ENCODE results near the gene CCDC187. TPM values are rescaled to one million over a fixed set of nuclear protein-coding genes. Genes with fewer than 3 reads are reported as not detected.
"Not testable (repeated sequence)": the region's sequence is repeated elsewhere in the genome, so short reads cannot be mapped to it uniquely, and the experiment has no call there.

The CCDC187 gene
- total RNA-seq: not detected

DNA sequence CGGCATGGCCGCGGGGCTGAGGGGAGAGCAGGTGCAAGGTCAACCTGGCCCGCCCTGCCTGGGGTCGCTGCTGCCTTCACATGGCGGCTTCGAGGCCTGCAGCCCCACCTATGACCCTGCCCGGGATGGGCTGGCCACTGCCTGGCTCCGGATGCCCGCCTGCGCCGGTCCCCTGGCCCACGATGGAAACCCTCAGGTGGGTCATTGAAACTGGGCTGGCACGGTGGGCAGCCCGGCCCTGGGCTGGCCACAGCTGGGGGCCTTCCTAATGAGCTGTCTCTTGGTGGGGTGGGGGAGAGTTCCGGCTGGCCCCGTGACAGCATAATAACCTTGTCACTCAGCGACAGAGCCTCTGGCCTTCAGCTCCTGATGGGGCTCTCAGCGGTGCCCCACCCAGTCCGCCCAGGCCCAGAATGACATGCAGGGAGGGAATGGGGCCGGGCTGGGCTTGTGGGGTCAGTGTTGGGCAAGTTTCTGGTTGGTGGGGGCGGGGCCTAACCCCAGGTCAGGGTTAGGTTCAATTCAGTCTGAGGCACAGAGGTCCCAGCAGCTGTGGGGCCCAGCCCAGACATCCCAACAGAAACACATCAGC is at the start of gene CCDC187:
CCDC187 (minus strand) TSS at position 270 of the 592 bp plus-strand sequence; CDS start at position 6, 264 bp downstream.
- H3K4me3 Mint-ChIP-seq: no peak within 1 kb of the TSS
- no peaks in the 10 kb centered on the region for H3K36me3 Mint-ChIP-seq (ENCODE audit: insufficient read depth in 2 of 2)
- no peak within 1 kb of the TSS for H3K27ac Mint-ChIP-seq
- no peak for DNase-seq
- ATAC-seq (replicated peaks in 1 of 2): no peak
- H3K9me3 Mint-ChIP-seq: no peaks in the 10 kb centered on the region
- H3K4me1 Mint-ChIP-seq (ENCODE audit: low read depth): no peaks in the 10 kb centered on the region
- no peaks in the 10 kb centered on the region for H3K27me3 Mint-ChIP-seq (ENCODE audit: low read depth)

GRCh38 chr9:136353088-136353487 is 49.2 kb upstream of the CCDC187 start:
- no peaks in the 10 kb centered on the region for H3K27me3 Mint-ChIP-seq (ENCODE audit: low read depth)
- H3K36me3 Mint-ChIP-seq (ENCODE audit: insufficient read depth in 2 of 2): no peaks in the 10 kb centered on the region

GRCh38 chr9:136352682-136353081 is 48.8 kb upstream of the CCDC187 start:
- H3K27ac Mint-ChIP-seq: no peak overlapping the region
- H3K4me3 Mint-ChIP-seq: no peak overlapping the region
- ATAC-seq (replicated peaks in 1 of 2): no peak

More at GRCh38 chr9:136353088-136353487, 49.2 kb upstream of the CCDC187 start:
- no peak overlapping the region for H3K27ac Mint-ChIP-seq
- no peak for ATAC-seq (replicated peaks in 1 of 2)
- DNase-seq: no peak
- H3K4me1 Mint-ChIP-seq (ENCODE audit: low read depth): no peaks in the 10 kb centered on the region
- H3K4me3 Mint-ChIP-seq: no peak overlapping the region
- no peaks in the 10 kb centered on the region for H3K9me3 Mint-ChIP-seq

DNA sequence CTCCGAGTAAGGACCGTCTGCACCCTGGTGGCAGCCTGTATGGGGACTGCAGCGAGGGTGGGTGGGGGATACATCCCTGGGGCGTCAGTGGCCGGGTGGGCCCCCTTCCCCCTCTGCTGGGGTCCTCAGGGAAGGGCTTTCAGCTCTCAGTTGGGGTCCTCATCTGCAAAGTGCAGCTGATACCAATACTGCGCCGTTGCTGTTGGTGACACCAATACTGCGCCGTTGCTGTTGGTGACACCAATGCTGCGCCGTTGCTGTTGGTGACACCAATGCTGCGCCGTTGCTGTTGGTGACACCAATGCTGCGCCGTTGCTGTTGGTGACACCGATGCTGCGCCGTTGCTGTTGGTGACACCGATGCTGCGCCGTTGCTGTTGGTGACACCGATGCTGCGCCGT is 48.0 kb upstream of the CCDC187 start:
- H3K27me3 Mint-ChIP-seq (ENCODE audit: low read depth); H3K27ac Mint-ChIP-seq; H3K4me1 Mint-ChIP-seq (ENCODE audit: low read depth); H3K4me3 Mint-ChIP-seq; H3K9me3 Mint-ChIP-seq; DNase-seq; H3K36me3 Mint-ChIP-seq (ENCODE audit: insufficient read depth in 2 of 2); ATAC-seq (replicated peaks in 1 of 2): not testable (repeated sequence)

More at GRCh38 chr9:136352682-136353081, 48.8 kb upstream of the CCDC187 start:
- Mint-ChIP-seq H3K4me1 (ENCODE audit: low read depth) (no peaks in the 10 kb centered on the region), H3K9me3 (no peaks in the 10 kb centered on the region), H3K36me3 (ENCODE audit: insufficient read depth in 2 of 2) (no peaks in the 10 kb centered on the region), H3K27me3 (ENCODE audit: low read depth) (no peaks in the 10 kb centered on the region)
- DNase-seq: no peak

DNA sequence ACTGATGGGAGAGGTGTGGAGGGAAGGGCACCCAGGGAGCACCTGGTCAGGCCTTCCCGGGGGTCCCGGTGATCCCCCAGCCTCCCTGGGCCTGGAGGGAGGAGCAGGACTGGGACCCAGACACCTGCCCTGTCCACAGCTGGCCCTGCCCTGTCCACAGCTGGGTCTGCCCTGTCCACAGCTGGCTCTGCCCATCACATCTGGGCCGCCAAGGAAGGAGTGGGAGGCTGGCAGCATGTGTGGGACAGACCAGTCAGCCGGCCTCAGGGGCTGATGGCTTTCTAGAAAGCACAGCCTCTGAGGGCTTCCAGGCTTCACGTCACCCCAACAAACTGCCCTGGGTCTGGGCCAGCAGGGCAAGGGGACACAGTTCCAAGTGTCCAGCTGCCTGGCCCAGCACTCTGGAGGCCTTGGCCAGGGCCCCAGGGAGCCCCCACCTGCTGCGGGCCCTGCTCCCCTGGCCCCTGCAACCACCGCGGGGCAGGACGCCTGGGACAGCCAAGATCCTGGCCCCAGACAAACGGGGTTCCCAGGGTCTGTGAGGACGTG is 47.4 kb upstream of the CCDC187 start:
- Mint-ChIP-seq H3K4me3 (no peak overlapping the region), H3K27ac (no peak overlapping the region), H3K36me3 (ENCODE audit: insufficient read depth in 2 of 2) (no peaks in the 10 kb centered on the region), H3K27me3 (ENCODE audit: low read depth) (no peaks in the 10 kb centered on the region), H3K9me3 (no peaks in the 10 kb centered on the region), H3K4me1 (ENCODE audit: low read depth) (no peaks in the 10 kb centered on the region)
- no peak for DNase-seq
- ATAC-seq (replicated peaks in 1 of 2): no peak

GRCh38 chr9:136349546-136349945 is 45.7 kb upstream of the CCDC187 start:
- Mint-ChIP-seq H3K4me3 (no peak overlapping the region), H3K27ac (no peak overlapping the region), H3K9me3 (no peaks in the 10 kb centered on the region), H3K27me3 (ENCODE audit: low read depth) (no peaks in the 10 kb centered on the region), H3K36me3 (ENCODE audit: insufficient read depth in 2 of 2) (no peaks in the 10 kb centered on the region), H3K4me1 (ENCODE audit: low read depth) (no peaks in the 10 kb centered on the region)
- ATAC-seq (replicated peaks in 1 of 2) (no peak), DNase-seq (no peak)

DNA sequence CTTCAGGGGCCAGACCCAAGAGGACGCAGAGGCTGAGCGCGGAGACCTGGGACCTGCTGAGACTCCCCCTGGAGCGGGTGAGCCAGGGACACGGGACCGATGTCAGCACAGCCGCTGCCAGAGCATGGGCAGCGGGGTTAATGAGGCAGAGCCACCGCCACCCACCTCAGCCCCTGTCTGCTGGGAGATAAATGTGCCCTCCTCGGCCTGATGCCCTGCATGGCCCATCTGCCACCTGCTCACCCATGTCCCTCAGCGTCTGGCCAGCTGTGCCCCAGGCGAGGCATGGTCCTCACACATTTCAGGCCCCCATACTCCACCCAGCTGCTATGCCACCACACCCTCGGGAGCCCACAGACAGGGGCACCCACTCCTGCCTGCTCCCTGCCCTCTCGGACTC is 44.8 kb upstream of the CCDC187 start:
- no peak for DNase-seq
- Mint-ChIP-seq H3K4me3 (no peak overlapping the region), H3K9me3 (no peaks in the 10 kb centered on the region), H3K4me1 (ENCODE audit: low read depth) (no peaks in the 10 kb centered on the region), H3K27ac (no peak overlapping the region), H3K36me3 (ENCODE audit: insufficient read depth in 2 of 2) (no peaks in the 10 kb centered on the region), H3K27me3 (ENCODE audit: low read depth) (no peaks in the 10 kb centered on the region)
- no peak for ATAC-seq (replicated peaks in 1 of 2)

DNA sequence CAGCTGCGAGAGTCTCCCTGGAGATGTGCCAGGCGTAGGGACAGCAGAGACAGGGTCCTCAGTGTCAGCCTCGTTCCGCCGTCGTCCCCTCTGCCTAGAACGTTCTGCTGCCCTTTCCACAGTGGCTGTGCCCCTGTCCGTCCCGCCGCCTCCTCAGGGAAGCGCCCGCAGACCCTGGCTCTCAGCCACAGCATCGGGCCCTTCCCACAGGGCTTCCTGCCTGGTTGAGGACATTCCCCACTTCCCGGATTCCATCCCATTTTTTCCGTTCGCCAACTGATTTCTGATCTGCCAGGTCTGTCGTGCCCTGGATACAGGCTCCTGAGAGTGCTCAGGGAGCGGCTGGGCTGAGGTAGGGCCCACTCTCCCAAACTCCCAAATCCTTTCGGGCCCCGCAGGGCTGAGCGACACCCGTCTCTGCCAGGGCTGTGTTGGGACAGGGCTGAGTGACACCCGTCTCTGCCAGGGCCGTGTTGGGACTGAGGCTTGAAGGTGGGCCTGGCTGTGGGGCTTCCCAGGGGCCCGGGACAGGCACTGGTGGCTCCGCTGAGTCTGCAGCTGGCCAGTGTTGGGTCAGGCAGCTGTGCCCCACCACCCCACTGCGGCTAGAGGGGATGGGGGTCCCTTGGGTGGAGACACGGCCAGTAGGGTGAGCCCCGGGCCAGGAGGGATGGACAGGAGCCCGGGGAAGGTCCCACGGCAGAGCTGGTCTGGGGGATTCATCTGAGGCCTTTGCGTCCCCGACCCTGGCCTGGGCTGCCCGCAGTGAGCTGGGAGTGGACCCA is 43.8 kb upstream of the CCDC187 start:
- Mint-ChIP-seq H3K4me3 (no peak overlapping the region), H3K4me1 (ENCODE audit: low read depth) (no peaks in the 10 kb centered on the region), H3K36me3 (ENCODE audit: insufficient read depth in 2 of 2) (no peaks in the 10 kb centered on the region), H3K27me3 (ENCODE audit: low read depth) (no peaks in the 10 kb centered on the region), H3K27ac (no peak overlapping the region), H3K9me3 (no peaks in the 10 kb centered on the region)
- ATAC-seq (replicated peaks in 1 of 2) (no peak), DNase-seq (no peak)

DNA sequence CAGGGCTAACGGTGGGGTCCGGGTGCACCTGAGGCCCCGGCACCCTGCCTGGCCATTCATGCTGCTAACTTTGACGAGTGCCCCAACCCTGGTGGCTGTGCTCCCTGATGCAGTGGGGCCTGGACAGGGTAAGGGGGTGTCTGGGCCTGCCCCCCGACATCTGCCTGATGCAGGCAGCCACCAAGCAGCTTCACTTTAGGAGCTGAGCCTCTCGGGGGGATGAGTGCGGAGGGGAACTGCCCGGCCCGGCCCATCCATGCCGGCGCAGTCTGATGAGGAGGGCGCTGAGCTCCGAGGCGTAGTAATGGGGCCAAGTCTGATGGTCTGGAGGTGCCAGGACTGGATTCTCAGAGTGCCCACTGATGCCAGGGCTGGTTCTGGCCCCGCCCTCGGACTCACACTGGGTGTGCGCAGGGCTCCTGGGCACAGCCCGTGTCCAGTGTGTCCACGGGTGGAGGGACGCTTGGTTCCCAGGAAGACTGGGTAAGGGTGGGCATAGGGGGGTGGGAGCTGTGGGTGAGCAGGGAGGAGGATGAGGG is 43.1 kb upstream of the CCDC187 start:
- ATAC-seq (replicated peaks in 1 of 2): no peak
- Mint-ChIP-seq H3K4me3 (no peak overlapping the region), H3K9me3 (no peaks in the 10 kb centered on the region), H3K4me1 (ENCODE audit: low read depth) (no peaks in the 10 kb centered on the region), H3K36me3 (ENCODE audit: insufficient read depth in 2 of 2) (no peaks in the 10 kb centered on the region), H3K27ac (no peak overlapping the region), H3K27me3 (ENCODE audit: low read depth) (no peaks in the 10 kb centered on the region)
- no peak for DNase-seq

- no peaks in the 10 kb centered on the region for H3K36me3 Mint-ChIP-seq (ENCODE audit: insufficient read depth in 2 of 2)
- H3K27me3 Mint-ChIP-seq (ENCODE audit: low read depth): no peaks in the 10 kb centered on the region
- no peak overlapping the region for H3K27ac Mint-ChIP-seq
- H3K9me3 Mint-ChIP-seq: no peaks in the 10 kb centered on the region
- no peaks in the 10 kb centered on the region for H3K4me1 Mint-ChIP-seq (ENCODE audit: low read depth)
- no peak overlapping the region for H3K4me3 Mint-ChIP-seq
- DNase-seq (no peak), ATAC-seq (replicated peaks in 1 of 2) (no peak)
These were observed 42.2 kb upstream of the CCDC187 start for GRCh38 chr9:136346157-136346481.

- Mint-ChIP-seq H3K27me3 (ENCODE audit: low read depth) (no peaks in the 10 kb centered on the region), H3K4me1 (ENCODE audit: low read depth) (no peaks in the 10 kb centered on the region), H3K4me3 (no peak overlapping the region), H3K9me3 (no peaks in the 10 kb centered on the region), H3K27ac (no peak overlapping the region), H3K36me3 (ENCODE audit: insufficient read depth in 2 of 2) (no peaks in the 10 kb centered on the region)
- DNase-seq: no peak
- no peak for ATAC-seq (replicated peaks in 1 of 2)
These were observed 41.6 kb upstream of the CCDC187 start for GRCh38 chr9:136345281-136346156.

DNA sequence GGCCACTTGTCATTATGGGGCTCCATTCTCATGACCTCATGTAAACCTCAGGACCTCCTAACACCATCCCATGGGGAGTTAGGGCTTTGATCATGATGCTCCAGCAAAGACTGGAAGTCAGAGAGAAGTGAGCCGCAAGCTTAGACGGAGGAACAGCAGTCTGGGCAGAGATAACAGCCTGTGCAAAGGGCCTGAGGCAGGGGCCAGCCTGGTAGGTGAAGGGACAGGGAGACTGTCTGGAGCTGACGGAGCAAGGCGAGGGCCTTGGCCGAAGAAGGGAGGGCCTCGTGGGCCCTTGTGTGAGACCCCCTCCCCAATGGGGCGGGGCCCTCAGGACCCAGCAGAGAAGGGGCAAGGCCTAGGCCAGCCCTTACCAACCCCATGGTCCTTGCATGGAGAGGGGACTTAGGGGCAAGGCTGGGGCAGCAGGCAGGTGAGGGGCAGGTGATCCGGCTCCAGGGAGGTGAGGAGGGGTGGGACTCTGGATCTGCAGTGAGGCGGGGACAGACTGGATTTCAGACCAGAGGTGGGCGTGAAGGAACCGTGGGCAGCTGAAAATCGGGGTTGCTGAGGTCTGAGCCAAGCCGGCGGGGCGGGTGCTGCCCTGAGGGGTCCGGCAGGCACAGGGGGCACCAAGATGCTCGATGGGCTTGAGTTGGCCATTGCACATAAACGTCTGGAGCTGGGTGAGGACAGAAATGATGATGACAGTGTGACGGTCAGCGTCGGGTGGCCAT is 40.8 kb upstream of the CCDC187 start:
- H3K36me3 Mint-ChIP-seq (ENCODE audit: insufficient read depth in 2 of 2): no peaks in the 10 kb centered on the region
- H3K9me3 Mint-ChIP-seq: no peaks in the 10 kb centered on the region
- no peak overlapping the region for H3K27ac Mint-ChIP-seq
- no peaks in the 10 kb centered on the region for H3K27me3 Mint-ChIP-seq (ENCODE audit: low read depth)
- H3K4me3 Mint-ChIP-seq: no peak overlapping the region
- ATAC-seq (replicated peaks in 1 of 2) (no peak), DNase-seq (no peak)
- no peaks in the 10 kb centered on the region for H3K4me1 Mint-ChIP-seq (ENCODE audit: low read depth)
